GM21447 (cell line): ENCODE measurements around the gene FEM1B.

Experiments used
- ATAC-seq: cut with Tn5 transposase; IDR thresholded peaks from one replicate; pipeline ENCODE4 v1.9.1; 2021; ENCODE audit not compliant: unreplicated experiment

Gene FEM1B

GRCh38 chr15:68284616-68285258 is 7.2 kb downstream of the FEM1B start:
- ATAC-seq, result no peak

DNA sequence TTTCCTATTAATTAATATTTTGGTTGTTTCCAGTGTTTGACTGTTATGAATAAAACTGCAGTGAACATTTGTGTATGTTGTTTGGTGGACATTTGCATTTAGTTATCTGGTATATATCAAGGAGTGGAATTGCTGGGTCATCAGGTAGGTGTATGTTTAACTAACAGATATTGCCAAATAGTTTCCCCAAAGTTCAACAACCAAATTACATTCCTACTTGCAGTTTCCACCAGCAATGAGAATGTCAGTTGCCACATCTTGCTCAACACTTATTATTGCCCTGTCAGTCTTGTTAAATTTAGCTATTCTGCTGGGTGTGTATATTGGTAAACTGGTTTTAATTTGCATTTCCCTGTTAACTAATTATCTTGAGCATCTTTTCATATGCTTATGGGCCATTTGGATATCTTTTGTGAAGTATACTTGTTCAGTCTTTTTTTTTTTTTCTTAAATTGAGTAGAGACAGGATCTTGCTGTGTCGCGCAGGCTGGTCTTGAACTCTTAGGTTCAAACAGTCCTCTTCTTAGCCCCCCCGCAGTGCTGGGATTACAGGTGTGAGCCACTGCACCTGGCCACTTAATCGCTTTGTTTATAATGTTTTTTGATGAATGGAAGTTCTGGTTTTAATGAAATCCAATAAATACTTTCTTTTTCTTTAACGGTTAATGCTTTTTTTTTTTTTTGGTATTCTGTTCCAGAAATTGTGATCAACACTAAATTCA is 7.9 kb downstream of the FEM1B start:
- ATAC-seq, result no peak

DNA sequence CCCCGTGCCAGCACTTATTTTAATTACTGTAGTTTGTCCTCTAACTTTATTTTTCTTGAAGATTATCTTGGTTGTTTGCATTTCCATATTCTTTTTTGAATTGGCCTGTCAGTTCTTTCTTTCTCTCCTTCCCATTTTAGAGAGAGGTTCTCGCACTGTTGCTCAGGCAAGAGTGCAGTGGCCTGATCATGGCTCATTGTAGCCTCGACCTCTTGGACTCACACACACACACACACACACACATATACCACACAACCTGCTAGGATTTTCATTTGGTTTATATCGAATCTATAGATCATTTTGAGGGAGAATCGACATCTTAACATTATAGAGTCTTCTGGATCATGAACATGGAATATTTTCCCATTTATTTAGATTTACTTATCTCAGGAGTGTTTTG is 8.7 kb downstream of the FEM1B start:
- no peak for ATAC-seq

DNA sequence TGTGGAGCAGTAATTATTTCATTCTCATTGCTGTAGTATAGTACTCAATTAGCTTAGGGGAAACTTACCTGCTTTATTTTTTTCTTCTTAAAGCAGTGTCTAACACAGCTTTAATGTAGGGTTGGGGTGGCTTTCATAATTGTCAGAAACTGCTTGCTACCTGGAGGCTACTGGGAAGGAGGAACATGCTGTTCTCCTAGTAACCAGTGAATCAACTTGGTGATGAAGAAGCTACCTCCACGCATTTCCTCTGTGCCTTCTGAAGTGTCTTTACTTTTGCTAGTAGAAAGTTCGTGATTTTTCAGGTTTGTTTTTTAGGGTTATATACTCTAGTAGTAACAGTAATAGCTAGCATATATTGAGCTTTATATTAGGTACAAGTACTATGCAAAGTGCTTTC is 11.5 kb downstream of the FEM1B start:
- no peak for ATAC-seq

DNA sequence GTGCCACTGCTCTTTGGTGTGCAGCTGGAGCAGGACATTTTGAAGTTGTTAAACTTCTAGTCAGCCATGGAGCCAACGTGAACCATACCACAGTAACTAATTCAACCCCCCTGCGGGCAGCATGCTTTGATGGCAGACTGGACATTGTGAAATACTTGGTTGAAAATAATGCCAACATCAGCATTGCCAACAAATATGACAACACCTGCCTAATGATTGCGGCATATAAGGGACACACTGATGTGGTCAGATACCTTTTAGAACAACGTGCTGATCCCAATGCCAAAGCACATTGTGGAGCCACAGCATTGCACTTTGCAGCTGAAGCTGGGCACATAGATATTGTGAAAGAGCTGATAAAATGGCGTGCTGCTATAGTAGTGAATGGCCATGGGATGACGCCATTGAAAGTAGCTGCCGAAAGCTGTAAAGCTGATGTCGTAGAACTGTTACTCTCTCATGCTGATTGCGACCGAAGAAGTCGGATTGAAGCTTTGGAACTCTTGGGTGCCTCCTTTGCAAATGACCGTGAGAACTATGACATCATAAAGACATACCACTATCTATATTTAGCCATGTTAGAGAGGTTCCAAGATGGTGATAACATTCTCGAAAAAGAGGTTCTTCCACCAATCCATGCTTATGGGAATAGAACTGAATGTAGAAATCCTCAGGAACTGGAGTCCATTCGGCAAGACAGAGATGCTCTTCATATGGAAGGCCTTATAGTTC is 12.2 kb downstream of the FEM1B start:
- ATAC-seq, result no peak

- no peak for ATAC-seq
Measured at GRCh38 chr15:68290715-68291114, 13.2 kb downstream of the FEM1B start.

GRCh38 chr15:68292157-68292781 is 14.7 kb downstream of the FEM1B start:
- no peak for ATAC-seq

DNA sequence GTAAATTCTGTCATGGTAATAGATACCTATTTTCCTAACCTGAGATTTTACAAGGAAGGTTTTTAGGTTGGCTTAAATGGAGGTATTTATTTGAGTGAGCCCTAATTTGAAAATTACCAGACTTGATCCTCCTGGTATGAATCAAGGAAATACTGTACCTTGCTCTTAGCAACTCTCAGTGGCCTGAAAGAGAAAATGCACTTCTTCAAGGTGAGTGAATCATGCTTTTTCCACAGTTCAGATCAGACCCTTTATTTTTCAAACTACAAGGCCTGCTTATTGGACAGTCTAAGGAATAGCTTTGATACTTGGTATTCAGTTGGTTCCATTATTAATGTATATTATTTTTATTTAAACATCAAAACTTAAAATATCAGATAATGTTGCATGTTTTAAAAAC is 15.4 kb downstream of the FEM1B start:
- no peak for ATAC-seq

- ATAC-seq, result no peak
Measured at GRCh38 chr15:68295014-68295805, 17.7 kb downstream of the FEM1B start.

- no peak for ATAC-seq
Measured at GRCh38 chr15:68298336-68298735, 20.8 kb downstream of the FEM1B start.

GRCh38 chr15:68298882-68299381 is 21.4 kb downstream of the FEM1B start:
- ATAC-seq, result peak; percentile 88

DNA sequence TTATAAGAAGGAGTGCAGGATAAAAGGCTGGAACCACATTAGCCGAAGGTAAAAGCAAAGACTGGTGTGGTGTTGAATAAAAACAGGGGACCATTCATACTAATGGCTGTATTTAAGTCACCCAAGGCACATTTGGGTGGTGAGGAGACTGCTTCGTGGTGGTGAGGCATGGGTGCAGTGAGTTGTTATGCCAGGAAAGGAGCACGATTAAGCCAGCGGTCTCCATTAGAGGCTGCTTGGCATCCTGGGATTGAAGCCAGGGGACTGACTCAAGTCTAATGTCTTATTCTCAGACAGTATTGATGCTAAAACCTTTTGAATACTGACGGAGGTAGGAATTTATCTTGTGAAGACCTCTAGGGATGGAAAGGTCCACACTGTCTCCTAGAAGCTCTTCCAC is 21.9 kb downstream of the FEM1B start:
- peak; percentile 12 for ATAC-seq

DNA sequence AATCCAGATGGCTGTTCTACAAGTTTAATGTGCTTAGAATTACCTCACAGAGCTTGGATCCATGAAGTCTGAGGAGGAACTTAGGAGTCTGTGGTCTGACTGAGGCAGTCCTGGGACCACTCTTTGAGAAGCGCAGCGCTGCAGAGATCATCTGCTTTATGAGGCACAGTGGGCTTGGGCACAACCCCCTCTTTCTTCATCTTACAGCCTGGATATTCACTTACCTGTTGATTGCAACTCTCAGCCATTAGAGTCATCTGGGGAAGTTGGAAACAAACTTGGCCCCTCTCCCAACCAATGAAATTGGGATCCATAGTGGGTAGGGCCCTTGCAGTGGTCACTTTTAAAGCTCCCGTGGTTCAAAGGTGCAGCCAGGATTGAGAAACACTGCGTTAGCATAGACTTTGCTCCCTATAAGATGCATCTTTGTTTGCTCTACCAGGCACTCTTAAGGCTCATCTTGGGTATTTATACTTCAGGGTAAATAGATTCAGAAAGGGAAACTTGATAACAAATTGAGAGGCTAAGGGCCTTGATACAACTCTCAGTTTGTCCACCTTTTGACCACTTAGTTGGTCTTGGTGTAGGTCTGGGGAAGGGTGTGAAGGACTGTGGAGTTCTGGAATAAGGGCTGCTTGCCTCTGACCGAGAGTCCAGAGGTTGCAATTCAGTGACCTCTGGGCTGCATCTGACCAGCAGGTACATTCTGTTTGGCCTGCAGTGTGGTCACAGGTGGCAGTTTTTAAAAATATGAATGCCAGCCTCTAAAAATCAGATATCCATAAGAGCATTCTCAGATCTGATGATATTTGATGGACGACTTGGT is 22.8 kb downstream of the FEM1B start:
- ATAC-seq, result no peak

- ATAC-seq, result no peak
Measured at GRCh38 chr15:68301301-68301700, 23.8 kb downstream of the FEM1B start.

DNA sequence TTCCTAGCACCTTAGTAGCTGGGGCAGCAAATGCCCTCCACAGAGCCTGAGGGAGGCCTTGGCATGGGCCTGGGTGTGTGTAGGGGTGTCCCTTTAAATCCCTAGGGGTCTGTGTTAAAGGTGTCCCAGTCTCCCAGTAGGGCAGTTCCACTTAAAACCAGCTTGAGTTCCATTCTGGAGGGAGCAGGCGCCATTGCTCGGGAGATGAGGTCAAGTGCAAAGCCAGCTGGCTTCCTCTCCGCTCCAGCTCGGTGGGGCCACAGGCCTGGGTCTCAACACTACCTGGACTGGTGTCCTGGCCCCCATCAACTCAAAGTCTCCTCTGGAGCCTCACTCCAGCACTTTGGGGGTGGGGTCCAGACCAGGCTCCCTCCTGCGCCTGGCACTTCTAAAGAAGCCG is 25.2 kb downstream of the FEM1B start:
- ATAC-seq, result no peak

- no peak for ATAC-seq
Measured at GRCh38 chr15:68303134-68303533, 25.6 kb downstream of the FEM1B start.

DNA sequence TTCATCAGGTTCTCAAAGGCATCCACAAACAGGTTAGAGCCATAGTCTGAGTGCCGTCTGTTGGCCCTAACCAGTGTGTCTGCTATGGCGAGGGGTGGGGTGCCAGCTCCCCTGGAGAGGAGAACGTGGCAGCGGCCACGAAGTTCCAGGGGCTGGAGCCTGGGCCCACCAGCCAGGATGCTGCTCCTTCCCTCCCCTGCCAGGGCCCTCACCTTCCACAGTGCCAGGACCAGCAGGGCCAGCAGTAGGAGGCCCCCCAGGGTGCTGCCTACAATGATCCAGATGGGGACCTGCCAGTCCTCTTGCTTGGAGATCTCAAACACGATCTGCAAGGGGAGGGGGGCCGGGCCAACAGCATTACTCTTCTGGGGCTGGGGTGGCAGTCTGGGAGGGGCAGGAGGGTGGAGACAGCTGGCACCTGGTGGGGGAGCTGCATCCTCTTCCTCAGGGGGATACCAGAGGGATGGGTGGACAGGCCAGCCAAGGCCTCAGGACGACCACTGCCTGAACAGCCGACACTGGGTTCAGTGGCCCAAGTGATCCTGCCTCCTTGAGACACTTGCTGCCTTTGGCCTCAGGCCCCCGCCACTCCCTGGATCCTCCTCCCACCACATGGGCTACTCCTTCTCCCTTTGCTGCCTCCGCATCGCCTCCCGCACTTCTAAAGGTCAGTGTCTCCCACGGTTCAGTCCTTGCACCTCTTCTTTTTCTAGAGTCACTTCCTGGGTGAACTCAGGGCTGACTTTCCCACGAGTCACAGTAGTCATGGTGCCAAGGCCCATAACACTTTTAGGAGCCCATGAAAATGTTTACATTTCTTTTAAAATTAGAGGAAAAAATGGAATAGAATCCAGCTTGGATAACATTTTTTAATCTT is 26.3 kb downstream of the FEM1B start:
- no peak for ATAC-seq

GRCh38 chr15:68304589-68305337 is 27.2 kb downstream of the FEM1B start:
- ATAC-seq, result no peak
